Measurements from ENCODE around the gene CELF6.

The CELF6 gene

DNA sequence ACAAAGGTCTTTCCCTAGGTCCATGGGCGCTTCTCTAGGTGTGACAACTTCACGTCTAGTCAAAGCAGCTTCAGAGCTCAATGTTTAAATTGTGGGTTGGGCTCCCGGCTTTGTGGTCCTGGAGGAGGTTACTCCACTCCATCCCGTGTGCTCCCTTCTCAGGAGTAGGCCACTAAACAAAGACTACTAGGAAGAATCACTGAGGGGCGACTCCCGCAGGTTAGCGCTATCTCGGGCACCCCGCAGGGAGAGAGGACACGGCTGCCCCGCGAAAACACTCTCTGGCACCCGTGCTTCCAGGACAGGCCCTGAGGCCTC is 48.1 kb downstream of the CELF6 start:
- no peak for ATAC-seq
- DNase-seq: peak; percentile 35

DNA sequence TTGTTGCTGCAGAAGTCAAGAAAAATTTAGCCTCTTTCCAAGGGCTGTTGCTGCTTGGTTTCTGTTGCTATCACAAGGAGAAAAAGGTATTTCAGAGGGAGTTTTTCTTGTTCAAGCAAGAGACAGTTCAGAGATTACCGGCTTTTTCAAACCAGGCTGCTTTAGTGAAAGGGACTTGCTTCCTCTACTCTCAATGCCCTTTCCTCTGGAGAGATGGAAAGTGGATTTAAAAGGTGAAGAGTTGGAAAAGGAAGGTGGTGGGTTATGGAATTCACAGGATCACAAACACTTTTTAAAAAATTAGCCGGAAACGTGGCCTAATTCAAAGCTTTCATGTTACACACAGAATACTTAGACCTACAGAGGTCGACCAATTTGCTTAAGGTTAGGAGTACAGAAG is 48.7 kb downstream of the CELF6 start:
- no peak for DNase-seq
- ATAC-seq: no peak

DNA sequence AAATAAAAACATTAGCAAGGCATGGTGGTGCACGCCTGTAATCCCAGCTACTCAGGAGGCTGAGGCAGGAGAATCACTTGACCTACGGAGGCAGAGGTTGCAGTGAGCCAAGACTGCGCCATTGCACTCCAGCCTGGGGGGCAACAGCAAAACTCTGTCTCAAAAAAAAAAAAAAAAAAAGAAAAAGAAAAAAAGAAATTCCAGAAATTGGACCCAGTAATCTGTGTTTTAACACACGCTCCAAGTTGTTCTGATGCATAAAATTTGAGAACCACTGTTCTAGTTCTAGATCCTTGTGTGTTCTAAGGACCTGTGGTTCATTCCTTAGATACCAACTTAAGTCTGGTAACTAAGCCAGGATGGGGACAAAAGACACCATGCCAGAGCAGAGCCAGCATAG is 50.2 kb downstream of the CELF6 start:
- DNase-seq (no peak), ATAC-seq (no peak)

DNA sequence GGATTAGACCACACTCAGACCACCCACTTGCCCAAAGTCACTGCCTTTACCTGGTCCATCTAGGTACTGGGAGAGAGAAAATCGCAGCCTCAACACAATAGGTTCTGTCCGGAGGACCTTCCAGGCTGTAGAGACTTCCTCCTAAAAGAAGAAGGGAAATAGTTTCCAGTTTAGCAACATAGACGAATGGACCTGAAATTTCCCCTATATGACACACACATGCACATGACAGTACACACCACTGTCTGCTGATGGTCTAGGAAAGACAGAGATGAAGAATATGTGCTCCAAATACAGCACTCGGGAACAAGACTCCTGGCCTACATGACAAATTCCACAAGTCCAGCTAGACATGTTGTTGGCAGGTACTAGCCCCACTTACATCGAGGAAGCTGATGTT is 54.9 kb downstream of the CELF6 start:
- ATAC-seq: no peak

DNA sequence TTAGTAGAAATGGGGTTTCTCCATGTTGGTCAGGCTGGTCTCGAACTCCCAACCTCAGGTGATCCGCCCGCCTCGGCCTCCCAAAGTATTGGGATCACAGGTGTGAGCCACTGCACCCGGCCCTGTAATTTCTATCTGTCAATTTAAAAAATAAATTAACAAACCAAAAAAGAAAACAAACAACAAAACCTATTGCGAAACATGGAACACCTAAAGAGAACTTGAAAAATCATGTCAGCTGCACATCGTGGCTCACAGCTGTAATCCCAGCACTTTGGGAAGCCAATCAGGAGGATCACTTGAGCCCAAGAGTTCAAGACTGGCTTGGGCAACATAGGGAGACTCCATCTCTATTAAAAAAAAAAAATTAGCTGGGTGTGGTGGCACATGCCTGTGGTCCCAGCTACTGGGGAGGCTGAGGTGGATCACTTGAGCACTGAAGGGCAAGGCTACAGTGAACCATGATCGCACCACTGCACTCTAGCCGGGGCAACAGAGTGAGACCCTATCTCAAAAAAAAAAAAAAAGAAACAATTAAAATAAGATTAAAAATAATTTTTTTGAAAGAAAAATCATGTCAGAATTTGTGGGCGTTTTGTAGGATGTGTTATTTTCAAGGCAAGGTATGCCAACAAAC is 67.2 kb downstream of the CELF6 start:
- ATAC-seq (no peak), DNase-seq (no peak)

More for the DNA sequence above, 54.9 kb downstream of the CELF6 start:
- DNase-seq: no peak

DNA sequence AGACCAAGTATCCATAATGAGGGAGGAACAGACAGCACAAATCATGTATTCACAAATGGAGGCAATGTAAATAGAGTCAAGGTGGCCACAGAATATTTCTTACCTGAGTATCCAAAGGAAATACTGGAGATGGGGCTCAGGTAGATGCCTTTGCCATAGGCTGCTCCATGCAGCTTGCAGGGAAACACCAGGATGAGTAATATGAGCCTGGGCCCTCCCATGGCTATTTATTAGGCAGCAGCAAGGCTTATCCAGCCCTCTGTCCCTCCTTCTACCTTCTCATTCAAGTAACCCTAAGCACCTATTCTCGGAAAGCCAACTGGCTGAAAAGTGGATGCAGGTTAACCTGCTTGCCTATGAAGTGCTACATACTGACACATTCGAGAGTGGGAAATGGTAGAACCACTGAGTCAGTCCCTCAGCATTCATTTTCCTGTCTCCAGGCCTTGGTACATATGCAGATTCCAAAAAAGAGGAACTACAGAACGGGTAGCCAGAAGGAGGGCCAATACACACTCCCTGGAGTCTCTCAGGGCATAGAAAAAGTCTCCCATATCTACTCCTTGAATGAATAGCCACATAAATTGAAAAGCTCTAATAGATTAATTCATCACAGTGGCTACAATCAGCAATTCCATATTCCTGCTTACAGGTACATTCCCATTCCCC is 70.7 kb downstream of the CELF6 start:
- no peak for ATAC-seq

DNA sequence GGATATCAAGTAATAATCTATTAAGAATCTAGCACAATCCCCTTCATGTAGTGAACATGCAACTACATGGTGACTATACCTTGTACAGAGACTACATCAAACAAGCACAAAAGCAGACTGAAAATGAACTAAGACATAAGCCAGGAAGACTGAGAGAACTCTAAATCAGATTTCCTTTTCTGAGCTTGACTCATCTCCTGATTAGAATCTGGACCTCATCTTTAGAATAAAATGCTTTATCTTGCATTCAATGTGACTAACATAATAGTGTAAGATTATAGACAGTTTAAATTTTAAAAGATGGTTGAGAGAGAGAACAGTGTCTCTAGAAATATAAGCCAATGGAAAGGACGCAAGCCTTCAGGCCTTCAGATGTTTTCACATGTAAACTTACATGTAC is 71.4 kb downstream of the CELF6 start:
- ATAC-seq (no peak), DNase-seq (no peak)

More for the DNA sequence above, 70.7 kb downstream of the CELF6 start:
- no peak for DNase-seq

DNA sequence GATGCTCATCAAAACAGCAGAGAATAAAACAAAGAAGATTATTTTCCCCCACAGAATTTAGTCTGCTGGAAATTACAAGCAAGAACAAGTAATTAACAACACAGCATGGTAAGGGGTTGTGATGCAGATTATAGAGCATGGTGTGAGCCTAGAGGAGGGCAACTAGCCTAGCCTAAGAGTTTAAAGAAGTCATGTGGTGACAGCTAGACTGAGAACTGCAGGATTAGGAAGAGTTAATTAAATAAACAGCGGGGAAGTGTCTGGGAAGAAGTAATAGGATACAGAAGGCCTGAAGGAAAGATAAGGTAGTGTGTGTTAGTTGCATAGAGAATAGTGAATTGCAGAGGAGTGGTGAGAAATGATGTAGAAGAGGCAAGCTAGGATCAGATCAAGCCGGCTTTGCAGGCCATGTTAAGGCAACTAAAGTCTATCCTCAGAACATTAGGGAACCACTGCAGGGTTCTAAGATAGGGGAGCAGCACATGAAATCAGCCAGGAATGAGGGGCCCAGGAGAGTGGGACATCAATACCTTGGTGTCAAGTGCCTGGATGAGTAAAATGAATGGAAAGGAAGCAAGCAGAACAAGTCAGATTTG is 77.1 kb downstream of the CELF6 start:
- DNase-seq: no peak
- no peak for ATAC-seq

DNA sequence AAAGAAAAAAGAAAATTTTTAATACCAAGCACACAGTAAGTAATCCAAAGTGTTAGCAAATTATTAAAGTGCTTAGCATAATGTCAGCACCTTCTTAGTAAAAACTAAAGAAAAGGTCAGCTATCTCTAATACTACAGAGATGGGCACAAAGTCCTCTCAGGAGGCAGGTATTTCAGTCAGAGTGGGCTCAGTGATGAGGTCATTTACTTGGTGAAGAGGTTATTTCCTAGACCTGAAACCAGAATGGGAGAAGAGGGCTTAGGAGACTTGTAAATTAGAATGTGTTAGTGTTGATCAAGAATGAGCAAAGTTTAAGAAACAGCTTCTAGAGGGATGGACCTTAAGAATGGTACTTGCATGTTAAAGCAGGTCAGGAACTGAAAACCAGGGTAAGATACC is 80.3 kb downstream of the CELF6 start:
- ATAC-seq (no peak), DNase-seq (no peak)

DNA sequence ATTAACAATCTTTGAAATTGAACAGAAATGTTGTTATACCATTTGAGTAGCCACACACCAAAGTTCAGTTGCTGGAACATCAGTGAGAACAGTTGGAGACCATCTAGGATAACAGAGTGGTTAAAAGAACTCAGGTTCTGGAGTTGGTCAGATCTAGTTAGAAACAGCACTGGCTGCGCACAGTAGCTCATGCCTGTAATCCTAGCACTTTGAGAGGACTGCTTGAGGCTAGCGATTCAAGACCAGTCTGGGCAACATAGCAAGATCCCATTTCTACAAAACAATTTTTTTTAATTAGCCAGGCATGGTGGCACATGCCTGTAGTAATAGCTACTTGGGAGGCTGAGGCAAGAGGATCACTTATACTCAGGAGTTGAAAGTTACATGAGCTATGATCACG is 81.4 kb downstream of the CELF6 start:
- ATAC-seq (no peak), DNase-seq (no peak)

DNA sequence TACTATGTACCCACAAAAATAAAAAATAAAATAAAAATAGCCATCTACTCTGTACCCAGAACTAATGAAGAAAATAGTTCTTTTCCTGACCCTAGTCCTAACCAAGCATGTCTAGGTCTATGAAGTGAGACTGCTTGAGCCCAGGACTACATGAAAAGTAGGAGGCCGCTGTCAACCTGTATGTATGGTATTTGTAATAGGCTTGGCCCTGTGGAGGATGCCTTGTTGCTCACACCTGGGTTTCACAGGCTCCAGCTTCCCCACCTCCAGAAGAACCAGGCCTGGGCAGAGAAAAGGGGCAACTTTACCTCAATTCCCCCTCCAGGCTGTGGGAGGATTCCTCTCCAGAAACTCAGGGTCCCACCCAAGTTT is 82.1 kb downstream of the CELF6 start:
- ATAC-seq (no peak), DNase-seq (no peak)

DNA sequence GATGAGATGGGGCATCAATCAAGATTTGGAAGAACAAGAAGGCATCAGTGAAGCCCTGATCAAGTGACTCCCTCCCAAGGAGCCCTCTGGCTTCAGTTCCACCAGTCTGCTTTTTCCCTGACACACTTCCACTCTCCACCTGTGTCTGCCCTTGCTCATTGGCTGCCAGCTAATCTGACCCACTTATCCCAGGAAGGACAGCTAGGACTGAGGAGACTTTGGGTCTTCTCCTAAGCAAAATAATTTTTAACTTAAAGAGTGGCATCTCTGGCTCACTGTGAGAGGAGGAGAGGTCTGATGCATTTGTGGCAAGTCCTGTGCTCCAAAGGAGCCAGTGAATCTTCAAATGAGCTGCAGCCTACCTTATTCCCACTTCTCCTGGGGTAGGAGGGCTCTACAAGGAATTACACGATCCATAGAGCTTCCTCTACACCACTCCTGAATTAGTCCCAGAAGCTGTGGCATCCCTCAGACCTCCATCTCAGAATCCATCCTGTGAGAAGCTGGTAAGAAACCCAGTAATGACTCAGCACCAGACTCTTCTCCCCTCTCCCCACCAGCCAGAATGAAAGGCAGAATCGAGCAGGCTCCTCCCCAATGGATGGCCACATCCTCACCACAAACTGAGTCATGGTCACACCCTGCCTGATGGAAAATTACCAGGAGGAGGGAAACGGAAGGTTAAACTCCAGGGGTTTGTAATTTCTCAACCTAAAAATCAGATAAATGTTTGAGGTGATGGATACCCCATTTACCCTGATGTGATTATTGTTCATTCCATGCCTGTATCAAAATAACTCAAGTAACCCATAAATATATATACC is 82.7 kb downstream of the CELF6 start:
- DNase-seq (peak; percentile 80), ATAC-seq (peak; percentile 93)

DNA sequence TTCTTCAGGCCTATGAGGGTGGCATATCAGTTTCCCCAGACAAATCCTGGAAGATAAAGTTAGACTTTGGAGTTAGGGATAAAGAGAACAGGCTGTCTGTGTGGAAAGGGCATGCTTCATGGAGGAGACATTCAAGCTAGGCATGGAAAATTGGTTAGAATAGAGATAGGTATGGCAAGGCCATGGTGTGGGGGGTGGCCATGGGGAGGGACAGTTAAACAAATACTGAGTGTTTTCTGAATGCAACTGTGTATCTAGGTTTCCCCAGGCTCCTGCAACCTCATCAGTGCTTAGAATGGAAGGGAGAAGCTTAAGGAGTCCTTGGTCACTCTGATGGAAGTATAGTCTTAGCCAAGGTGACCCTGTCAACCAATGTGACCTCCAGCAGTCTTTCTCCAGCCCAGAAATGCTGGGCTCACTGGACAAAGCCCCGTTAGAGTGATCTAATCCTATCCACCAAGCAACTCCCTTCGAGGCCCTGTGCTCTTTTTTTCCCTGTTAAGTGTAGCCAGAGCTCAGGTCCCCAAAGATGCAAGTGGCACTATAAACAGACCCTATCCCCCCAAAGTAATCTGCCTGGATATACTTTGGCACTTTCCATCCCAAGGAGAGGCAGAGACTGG is 83.5 kb downstream of the CELF6 start:
- ATAC-seq (no peak), DNase-seq (no peak)

DNA sequence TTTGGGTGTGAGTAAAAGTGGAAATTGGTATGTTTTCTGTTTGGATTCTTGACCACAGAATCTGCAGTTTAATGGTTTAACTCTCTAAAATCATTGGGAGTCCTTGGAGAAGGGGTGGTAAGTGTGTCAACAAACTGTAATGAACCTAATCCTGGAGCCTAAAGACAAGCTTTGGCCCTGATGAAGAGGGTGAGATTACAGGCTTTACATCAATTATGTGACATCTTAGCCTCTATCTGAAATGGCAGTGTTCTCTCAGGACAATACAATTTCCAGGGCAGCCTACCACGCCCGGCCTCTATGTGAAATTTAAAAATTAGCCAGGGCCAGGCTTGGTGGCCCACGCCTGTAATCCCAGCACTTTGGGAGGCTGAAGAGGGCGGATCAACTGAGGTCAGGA is 84.7 kb downstream of the CELF6 start:
- DNase-seq: no peak
- no peak for ATAC-seq
